DND-41 (cell line): ENCODE results near the gene HIGD1A.

Experiments
- ATAC-seq: fragments of 200-7000 bp; cut with Tn5 transposase; 3 replicates; pipeline ENCODE4 v1.9.1; 2021; ENCODE audit warnings: low read depth; ENCODE audit not compliant: insufficient read depth
- DNase-seq: peaks from one replicate; pipeline ENCODE4 v3.0.0-alpha.2; 2020
- H2AFZ ChIP-seq: 2 replicates; pipeline ENCODE4 v1.6.0; 2012; ENCODE audit warnings: low read depth, low read length
- H3K27ac ChIP-seq: 2 replicates; pipeline ENCODE4 v1.5.1; 2012; ENCODE audit warnings: low read length, inconsistent platforms
- H3K27me3 ChIP-seq: fragments of 200-600 bp; sonication (generic); 2 replicates; pipeline ENCODE4 v1.6.0; 2012; ENCODE audit warnings: low read length, mild to moderate bottlenecking, inconsistent platforms; ENCODE audit not compliant: insufficient read depth, poor library complexity
- H3K36me3 ChIP-seq: 2 replicates; pipeline ENCODE4 v1.5.1; 2012; ENCODE audit warnings: low read length, inconsistent platforms; ENCODE audit not compliant: insufficient read depth
- H3K4me1 ChIP-seq: 2 replicates; pipeline ENCODE4 v1.5.1; 2012; ENCODE audit warnings: mild to moderate bottlenecking, low read length; ENCODE audit not compliant: insufficient read depth
- H3K4me2 ChIP-seq: 2 replicates; pipeline ENCODE4 v1.6.0; 2012; ENCODE audit warnings: mild to moderate bottlenecking, moderate library complexity, low read length, inconsistent platforms; ENCODE audit not compliant: insufficient read depth
- H3K4me3 ChIP-seq, 2 experiments: fragments of 200-600 bp in 1 of 2; shearing (Covaris generic) in 1 of 2; 2 replicates each; pipeline ENCODE4 v1.5.1; 2012 to 2016; ENCODE audit warnings: inconsistent platforms in 2 of 2, low read length in 2 of 2, mild to moderate bottlenecking in 2 of 2, low read depth in 1 of 2, moderate library complexity in 1 of 2
- H3K79me2 ChIP-seq: 2 replicates; pipeline ENCODE4 v1.6.0; 2012; ENCODE audit warnings: low read length, inconsistent platforms; ENCODE audit not compliant: insufficient read depth
- H3K9ac ChIP-seq: 2 replicates; pipeline ENCODE4 v1.6.0; 2012; ENCODE audit warnings: low read depth, mild to moderate bottlenecking, inconsistent platforms, low read length, moderate library complexity
- H3K9me3 ChIP-seq: 2 replicates; pipeline ENCODE4 v1.5.1; 2012; ENCODE audit warnings: low read length, moderate library complexity, mild to moderate bottlenecking, inconsistent platforms; ENCODE audit not compliant: insufficient read depth, severe bottlenecking
- H4K20me1 ChIP-seq: 2 replicates; pipeline ENCODE4 v1.6.0; 2012; ENCODE audit warnings: low read length; ENCODE audit not compliant: insufficient read depth
- CTCF ChIP-seq: IDR thresholded peaks from 2 replicates; pipeline ENCODE4 v1.5.1; 2012; ENCODE audit warnings: borderline replicate concordance, low read length, moderate library complexity, mild to moderate bottlenecking; ENCODE audit not compliant: poor library complexity, severe bottlenecking; ENCODE audit errors: extremely low read depth
- EZH2 ChIP-seq: IDR thresholded peaks from 3 replicates; pipeline ENCODE4 v1.6.1; 2012; ENCODE audit warnings: borderline replicate concordance, low read depth, mild to moderate bottlenecking, moderate library complexity, low read length, inconsistent platforms; ENCODE audit not compliant: severe bottlenecking

Gene HIGD1A

GRCh38 chr3:42841332-42841731 is 37.0 kb upstream of the HIGD1A start:
- TF ChIP-seq CTCF = no peak
- TF ChIP-seq EZH2 = no peak
- no peak overlapping the region for H3K27ac ChIP-seq
- peaks cover 4% of the 10 kb centered on the region for H3K27me3 ChIP-seq
- H3K9ac ChIP-seq = no peak overlapping the region
- H3K36me3 ChIP-seq = no peaks in the 10 kb centered on the region
- no peaks in the 10 kb centered on the region for H4K20me1 ChIP-seq
- no peaks in the 10 kb centered on the region for H3K9me3 ChIP-seq
- no peaks in the 10 kb centered on the region for H3K79me2 ChIP-seq
- no peak overlapping the region for H2AFZ ChIP-seq
- no peak overlapping the region for H3K4me2 ChIP-seq
- no peak overlapping the region for H3K4me3 ChIP-seq
- DNase-seq = no peak
- ATAC-seq = no peak
- no peaks in the 10 kb centered on the region for H3K4me1 ChIP-seq

GRCh38 chr3:42839616-42840015 is 35.3 kb upstream of the HIGD1A start:
- Histone ChIP-seq H3K4me3 (no peak overlapping the region), H3K4me2 (no peak overlapping the region), H3K4me1 (no peaks in the 10 kb centered on the region), H4K20me1 (no peaks in the 10 kb centered on the region), H3K27ac (no peak overlapping the region), H3K36me3 (no peaks in the 10 kb centered on the region), H3K79me2 (no peaks in the 10 kb centered on the region), H3K9me3 (no peaks in the 10 kb centered on the region), H3K27me3 (no peaks in the 10 kb centered on the region), H2AFZ (no peak overlapping the region), H3K9ac (no peak overlapping the region)
- peak; percentile 28 for DNase-seq
- peak; percentile 93 for ATAC-seq
- TF ChIP-seq CTCF = peak; percentile 66
- no peak for TF ChIP-seq EZH2

GRCh38 chr3:42838571-42838970 is 34.3 kb upstream of the HIGD1A start:
- no peak overlapping the region for H2AFZ ChIP-seq
- TF ChIP-seq EZH2 = no peak
- TF ChIP-seq CTCF = no peak
- no peaks in the 10 kb centered on the region for H3K4me1 ChIP-seq
- H3K4me2 ChIP-seq = no peak overlapping the region
- H3K27me3 ChIP-seq = no peaks in the 10 kb centered on the region
- H3K79me2 ChIP-seq = no peaks in the 10 kb centered on the region
- H3K9ac ChIP-seq = no peak overlapping the region
- H3K4me3 ChIP-seq = no peak overlapping the region
- DNase-seq (no peak), ATAC-seq (no peak)
- no peaks in the 10 kb centered on the region for H3K9me3 ChIP-seq
- no peaks in the 10 kb centered on the region for H3K36me3 ChIP-seq
- H3K27ac ChIP-seq = no peak overlapping the region
- no peaks in the 10 kb centered on the region for H4K20me1 ChIP-seq
